22Rv1 (cell line): ENCODE data around the gene SCN8A.

Experiments
- ZFX ChIP-seq: fragments of 450-650 bp; IDR thresholded peaks from 2 replicates; pipeline ENCODE4 v1.6.1; 2017; ENCODE audit warnings: antibody characterized with exemption, borderline replicate concordance
- TF ChIP-seq, protein P1 (sequence below): fragments of 450-650 bp; IDR thresholded peaks from 2 replicates; pipeline ENCODE4 v1.5.1; 2017; ENCODE audit warnings: mild to moderate bottlenecking

DNA sequence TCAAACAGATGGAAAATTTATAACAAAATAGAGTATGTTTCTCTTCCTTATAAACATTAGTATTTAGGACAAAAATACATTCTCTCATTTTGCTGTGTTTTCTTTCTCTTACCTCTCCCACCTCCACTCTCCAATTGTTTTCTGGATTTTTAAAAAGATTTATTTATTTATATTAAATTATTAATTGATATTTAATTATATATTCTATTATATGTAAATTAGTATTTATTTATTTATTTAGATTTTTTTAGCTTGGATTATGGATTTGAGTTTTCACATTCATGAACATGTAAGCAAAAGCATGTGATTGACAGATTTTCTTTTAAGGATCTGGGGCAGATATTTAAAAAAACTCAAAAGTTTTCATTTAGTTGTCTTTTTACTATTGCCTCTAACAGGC is 35.6 kb downstream of the SCN8A start:
- TF ChIP-seq, protein P1, sequence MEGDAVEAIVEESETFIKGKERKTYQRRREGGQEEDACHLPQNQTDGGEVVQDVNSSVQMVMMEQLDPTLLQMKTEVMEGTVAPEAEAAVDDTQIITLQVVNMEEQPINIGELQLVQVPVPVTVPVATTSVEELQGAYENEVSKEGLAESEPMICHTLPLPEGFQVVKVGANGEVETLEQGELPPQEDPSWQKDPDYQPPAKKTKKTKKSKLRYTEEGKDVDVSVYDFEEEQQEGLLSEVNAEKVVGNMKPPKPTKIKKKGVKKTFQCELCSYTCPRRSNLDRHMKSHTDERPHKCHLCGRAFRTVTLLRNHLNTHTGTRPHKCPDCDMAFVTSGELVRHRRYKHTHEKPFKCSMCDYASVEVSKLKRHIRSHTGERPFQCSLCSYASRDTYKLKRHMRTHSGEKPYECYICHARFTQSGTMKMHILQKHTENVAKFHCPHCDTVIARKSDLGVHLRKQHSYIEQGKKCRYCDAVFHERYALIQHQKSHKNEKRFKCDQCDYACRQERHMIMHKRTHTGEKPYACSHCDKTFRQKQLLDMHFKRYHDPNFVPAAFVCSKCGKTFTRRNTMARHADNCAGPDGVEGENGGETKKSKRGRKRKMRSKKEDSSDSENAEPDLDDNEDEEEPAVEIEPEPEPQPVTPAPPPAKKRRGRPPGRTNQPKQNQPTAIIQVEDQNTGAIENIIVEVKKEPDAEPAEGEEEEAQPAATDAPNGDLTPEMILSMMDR = no peak
- no peak for TF ChIP-seq ZFX
